Stimulated activated CD4-positive, alpha-beta T cell treated with anti-CD3 and anti-CD28 coated beads, TNF-alpha, amount 100 ng/mL, for 24 hours (primary cell): ENCODE measurements around the gene ZNF362.
"Not testable (repeated sequence)": the region's sequence is repeated elsewhere in the genome, so short reads cannot be mapped to it uniquely, and the experiment has no call there.

ENCODE experiments used
- DNase-seq, 3 experiments: peaks; one replicate each; pipeline ENCODE4 v3.0.0-alpha.2; 2020; ENCODE audit warnings: low read depth in 3 of 3

Gene ZNF362

GRCh38 chr1:33256471-33257206, at the start of gene ZNF362:
TSS of gene ZNF362 (plus strand) at chr1:33256492. CDS start at chr1:33270575, 14,083 bp downstream.
- peak; percentile 33 to 62 (median 34) for DNase-seq

GRCh38 chr1:33211972-33212371, 44.3 kb upstream of the ZNF362 start:
- DNase-seq = no peak

GRCh38 chr1:33219886-33220661, 36.2 kb upstream of the ZNF362 start:
- no peak for DNase-seq

- DNase-seq = no peak
These were observed 35.5 kb upstream of the ZNF362 start for GRCh38 chr1:33220676-33221384.

GRCh38 chr1:33221385-33221758, 34.9 kb upstream of the ZNF362 start:
- DNase-seq = no peak

GRCh38 chr1:33222381-33222780, 33.9 kb upstream of the ZNF362 start:
- DNase-seq = no peak

- DNase-seq = no peak
These were observed 32.1 kb upstream of the ZNF362 start for GRCh38 chr1:33224166-33224707.

- DNase-seq = no peak
These were observed 30.7 kb upstream of the ZNF362 start for GRCh38 chr1:33225586-33225985.

GRCh38 chr1:33228935-33229487, 27.3 kb upstream of the ZNF362 start:
- DNase-seq = no peak

- no peak for DNase-seq
These were observed 25.1 kb upstream of the ZNF362 start for GRCh38 chr1:33231166-33231565.

GRCh38 chr1:33232716-33233115, 23.6 kb upstream of the ZNF362 start:
- no peak for DNase-seq

- DNase-seq = no peak
These were observed 22.2 kb upstream of the ZNF362 start for GRCh38 chr1:33234131-33234530.

- no peak for DNase-seq
These were observed 21.7 kb upstream of the ZNF362 start for GRCh38 chr1:33234588-33234990.

- DNase-seq = no peak
These were observed 20.8 kb upstream of the ZNF362 start for GRCh38 chr1:33235521-33235920.

- no peak for DNase-seq
These were observed 19.8 kb upstream of the ZNF362 start for GRCh38 chr1:33236498-33236897.

- DNase-seq = no peak
These were observed 18.7 kb upstream of the ZNF362 start for GRCh38 chr1:33237579-33237978.

- not testable (repeated sequence) for DNase-seq
These were observed 18.0 kb upstream of the ZNF362 start for GRCh38 chr1:33238194-33238724.

- DNase-seq = not testable (repeated sequence)
These were observed 16.9 kb upstream of the ZNF362 start for GRCh38 chr1:33239410-33239809.

GRCh38 chr1:33241866-33242265, 14.4 kb upstream of the ZNF362 start:
- DNase-seq = no peak

GRCh38 chr1:33242652-33243051, 13.6 kb upstream of the ZNF362 start:
- no peak for DNase-seq

GRCh38 chr1:33244143-33244808, 12.0 kb upstream of the ZNF362 start:
- no peak for DNase-seq
